ENCODE data around the gene YJEFN3. TPM values are rescaled to one million over a fixed set of nuclear protein-coding genes. Genes with fewer than 3 reads are reported as not detected.

Gene YJEFN3
- total RNA-seq, 4 donors from 2014 or later = 0.33 to 1.1 (median 0.80) TPM

DNA sequence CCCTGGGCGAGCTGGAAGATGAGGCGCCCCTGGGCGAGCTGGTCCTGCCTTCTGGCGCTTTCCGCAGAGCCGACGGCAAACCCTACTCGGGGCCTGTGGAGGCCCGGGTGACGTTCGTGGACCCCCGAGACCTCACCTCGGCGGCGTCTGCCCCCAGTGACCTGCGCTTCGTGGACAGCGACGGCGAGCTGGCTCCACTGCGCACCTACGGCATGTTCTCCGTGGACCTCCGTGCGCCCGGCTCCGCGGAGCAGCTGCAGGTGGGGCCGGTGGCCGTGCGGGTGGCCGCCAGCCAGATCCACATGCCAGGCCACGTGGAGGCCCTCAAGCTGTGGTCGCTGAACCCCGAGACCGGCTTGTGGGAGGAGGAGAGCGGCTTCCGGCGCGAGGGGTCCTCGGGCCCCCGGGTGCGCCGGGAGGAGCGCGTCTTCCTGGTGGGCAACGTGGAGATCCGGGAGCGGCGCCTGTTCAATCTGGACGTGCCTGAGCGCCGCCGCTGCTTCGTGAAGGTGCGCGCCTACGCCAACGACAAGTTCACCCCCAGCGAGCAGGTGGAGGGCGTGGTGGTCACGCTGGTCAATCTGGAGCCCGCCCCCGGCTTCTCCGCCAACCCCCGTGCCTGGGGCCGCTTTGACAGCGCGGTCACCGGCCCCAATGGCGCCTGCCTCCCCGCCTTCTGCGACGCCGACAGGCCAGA, 15.7 kb downstream of the YJEFN3 start:
- no peak for TF ChIP-seq CTCF (IDR thresholded peaks at IDR 0.05; ENCODE audit: low read depth)

GRCh38 chr19:19544954-19545591, 16.4 kb downstream of the YJEFN3 start:
- no peak for TF ChIP-seq CTCF (IDR thresholded peaks at IDR 0.05; ENCODE audit: low read depth)

GRCh38 chr19:19545707-19546106, 17.0 kb downstream of the YJEFN3 start:
- TF ChIP-seq CTCF (IDR thresholded peaks at IDR 0.05; ENCODE audit: low read depth) = no peak

- no peak for TF ChIP-seq CTCF (IDR thresholded peaks at IDR 0.05; ENCODE audit: low read depth)
These were observed 18.0 kb downstream of the YJEFN3 start for GRCh38 chr19:19546751-19547162.

DNA sequence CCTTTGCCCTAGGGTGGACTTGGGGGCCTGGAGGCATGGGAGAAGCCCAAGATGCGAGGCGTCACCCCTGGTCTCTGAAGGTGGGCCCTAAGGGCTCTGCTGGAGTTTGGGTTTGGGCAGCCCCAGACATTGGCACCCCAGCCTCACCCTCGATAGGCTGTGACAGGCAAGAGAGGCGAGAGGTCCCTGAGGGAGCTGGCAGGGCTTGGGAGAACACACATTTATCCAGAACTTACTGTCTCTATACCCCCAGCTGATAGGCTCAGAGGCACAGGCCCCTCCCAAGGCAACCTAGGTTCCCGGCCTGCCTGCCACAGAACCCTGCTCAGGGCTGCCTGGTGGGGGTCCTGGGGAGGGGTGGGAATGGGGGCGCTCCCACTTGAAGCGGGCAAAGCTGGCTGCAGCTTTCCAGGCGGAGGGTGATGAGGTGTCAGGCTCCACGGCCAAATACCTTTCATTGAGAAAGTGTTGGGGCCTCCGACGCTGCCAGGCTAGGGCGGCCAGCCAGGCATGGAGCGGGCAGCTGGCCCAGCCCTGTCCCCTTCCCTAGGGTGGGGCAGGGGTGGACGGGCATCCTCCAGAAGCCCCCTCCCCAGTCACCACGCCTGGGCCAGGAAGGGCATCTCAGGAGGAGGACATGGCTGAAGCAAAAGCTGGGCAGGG, 19.1 kb downstream of the YJEFN3 start:
- TF ChIP-seq CTCF (IDR thresholded peaks at IDR 0.05; ENCODE audit: low read depth) = no peak

- TF ChIP-seq CTCF (IDR thresholded peaks at IDR 0.05; ENCODE audit: low read depth) = no peak
These were observed 20.4 kb downstream of the YJEFN3 start for GRCh38 chr19:19548915-19549759.

Data from subcutaneous adipose tissue (tissue), 4 donors.